Tibial nerve (tissue), 4 donors: Measurements from ENCODE around the gene C1orf174. TPM values are rescaled to one million over a fixed set of nuclear protein-coding genes. Genes with fewer than 3 reads are reported as not detected.
"Not testable (repeated sequence)": the region's sequence is repeated elsewhere in the genome, so short reads cannot be mapped to it uniquely, and the experiment has no call there.

Experiments
- DNase-seq, 2 donors: peaks; one replicate each; pipeline ENCODE4 v3.0.0-alpha.2; 2019; ENCODE audit warnings: low spot score in 2 of 2
- H3K27ac ChIP-seq, 4 donors: fragments of 200-600 bp; sonication (generic) in 3 of 4; one replicate each; pipeline ENCODE4 v1.5.1; 2017 to 2019; ENCODE audit warnings: mild to moderate bottlenecking in 1 of 4
- H3K27me3 ChIP-seq, 2 donors: fragments of 200-600 bp; sonication (generic) in 1 of 2; one replicate each; pipeline versions ENCODE4 v1.5.1 to v1.6.0; 2017 to 2019
- H3K36me3 ChIP-seq, 3 donors: fragments of 200-600 bp; sonication (generic); one replicate each; pipeline ENCODE4 v1.5.1; 2018 to 2019
- H3K4me1 ChIP-seq, 4 donors: fragments of 200-600 bp; sonication (generic) in 3 of 4; one replicate each; pipeline ENCODE4 v1.5.1; 2017 to 2019
- H3K4me3 ChIP-seq, 4 donors: fragments of 200-600 bp; sonication (generic) in 3 of 4; one replicate each; pipeline ENCODE4 v1.5.1; 2017 to 2019; ENCODE audit warnings: mild to moderate bottlenecking in 1 of 4, moderate library complexity in 1 of 4
- H3K9me3 ChIP-seq, 4 donors: fragments of 200-600 bp; sonication (generic) in 3 of 4; one replicate each; pipeline ENCODE4 v1.5.1; 2017 to 2019
- CTCF ChIP-seq, 5 experiments: fragments of 200-600 bp in 3 of 5; fragments of 450-650 bp in 2 of 5; sonication (generic) in 3 of 5; IDR thresholded peaks; one replicate each; pipeline ENCODE4 v1.5.1; 2016 to 2019; ENCODE audit warnings: antibody characterized with exemption in 5 of 5, mild to moderate bottlenecking in 3 of 5, moderate library complexity in 2 of 5
- EP300 ChIP-seq, 2 donors: sonication (generic); formaldehyde crosslinking; IDR thresholded peaks; one replicate each; pipeline ENCODE4 v1.6.1; 2017; ENCODE audit warnings: antibody characterized with exemption in 2 of 2, mild to moderate bottlenecking in 1 of 2
- POLR2A ChIP-seq, 2 donors: fragments of 450-650 bp; IDR thresholded peaks; one replicate each; pipeline ENCODE4 v1.6.1; 2017; ENCODE audit warnings: antibody characterized with exemption in 2 of 2, mild to moderate bottlenecking in 2 of 2, moderate library complexity in 2 of 2
- WGBS, 2 donors: methylation state at CpG; one replicate each; pipeline ENCODE4 v1.1.5; 2018; 5-methylcytosine and 5-hydroxymethylcytosine counted together
- total RNA-seq, 4 donors: library from RNA; depleted of rRNA; stranded (reverse); fragments of >200 nt; gene quantifications; one replicate each; pipeline ENCODE4 v1.1.0, GENCODE V29; 2016

The C1orf174 gene
- total RNA-seq, 4 donors from 2014 or later, result 18.2 to 24.6 (median 19.1) TPM

GRCh38 chr1:3922201-3922725 is 22.2 kb upstream of the C1orf174 start:
- H3K4me1 ChIP-seq, result peaks cover 0 to 3% (median 0%) of the 10 kb centered on the region in 4 donors
- H3K27me3 ChIP-seq, result peaks cover 0 to 11% of the 10 kb centered on the region in 2 donors
- no peak for DNase-seq
- no peak overlapping the region for H3K4me3 ChIP-seq
- WGBS, 2 donors, result 80 to 84% methylated on average over 6 of the region's 6 CpGs
- no peaks in the 10 kb centered on the region for H3K9me3 ChIP-seq
- no peaks in the 10 kb centered on the region for H3K36me3 ChIP-seq
- H3K27ac ChIP-seq, result no peak overlapping the region
- TF ChIP-seq POLR2A (IDR thresholded peaks at IDR 0.05), result no peak
- TF ChIP-seq CTCF (IDR thresholded peaks at IDR 0.05), result no peak

- Histone ChIP-seq H3K4me3 (no peak overlapping the region), H3K27me3 (peaks cover 0 to 11% of the 10 kb centered on the region in 2 donors), H3K9me3 (no peaks in the 10 kb centered on the region), H3K27ac (no peak overlapping the region), H3K4me1 (peaks cover 0 to 3% (median 0%) of the 10 kb centered on the region in 4 donors), H3K36me3 (no peaks in the 10 kb centered on the region)
- TF ChIP-seq CTCF (IDR thresholded peaks at IDR 0.05) (no peak), EP300 (IDR thresholded peaks at IDR 0.05) (no peak), POLR2A (IDR thresholded peaks at IDR 0.05) (no peak)
- WGBS, 2 donors, result 66 to 68% methylated on average over 8 of the region's 8 CpGs
- DNase-seq, result no peak
Observed at GRCh38 chr1:3921765-3922164, 21.7 kb upstream of the C1orf174 start.

DNA sequence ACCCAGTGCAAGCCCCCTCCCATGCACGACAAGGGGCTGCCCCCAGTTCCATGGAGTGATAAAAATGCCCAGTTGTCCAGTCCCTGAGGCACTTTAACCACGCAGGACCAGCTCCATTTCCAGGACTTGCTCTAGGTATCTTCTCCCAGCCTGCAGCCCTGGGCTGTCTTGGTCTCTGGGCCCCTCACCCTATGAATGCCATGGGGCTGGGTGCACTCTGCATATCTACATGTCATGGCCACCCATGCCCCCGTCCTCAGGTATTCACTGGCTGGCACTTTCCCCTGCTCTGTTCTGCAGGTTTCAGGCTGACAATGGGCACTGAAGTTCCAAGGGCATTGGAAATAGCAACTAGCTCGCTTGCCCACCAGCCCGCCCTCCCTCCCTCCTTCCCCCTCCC is 19.6 kb upstream of the C1orf174 start:
- H3K27ac ChIP-seq, result no peak overlapping the region
- DNase-seq, result no peak
- peaks cover 0 to 3% (median 0%) of the 10 kb centered on the region in 4 donors for H3K4me1 ChIP-seq
- no peaks in the 10 kb centered on the region for H3K9me3 ChIP-seq
- no peak overlapping the region for H3K4me3 ChIP-seq
- H3K36me3 ChIP-seq, result no peaks in the 10 kb centered on the region
- TF ChIP-seq EP300 (IDR thresholded peaks at IDR 0.05) (no peak), POLR2A (IDR thresholded peaks at IDR 0.05) (no peak), CTCF (IDR thresholded peaks at IDR 0.05) (no peak)
- WGBS, 2 donors, result 83 to 85% methylated on average over 5 of the region's 5 CpGs
- peaks cover 0 to 3% of the 10 kb centered on the region in 2 donors for H3K27me3 ChIP-seq

DNA sequence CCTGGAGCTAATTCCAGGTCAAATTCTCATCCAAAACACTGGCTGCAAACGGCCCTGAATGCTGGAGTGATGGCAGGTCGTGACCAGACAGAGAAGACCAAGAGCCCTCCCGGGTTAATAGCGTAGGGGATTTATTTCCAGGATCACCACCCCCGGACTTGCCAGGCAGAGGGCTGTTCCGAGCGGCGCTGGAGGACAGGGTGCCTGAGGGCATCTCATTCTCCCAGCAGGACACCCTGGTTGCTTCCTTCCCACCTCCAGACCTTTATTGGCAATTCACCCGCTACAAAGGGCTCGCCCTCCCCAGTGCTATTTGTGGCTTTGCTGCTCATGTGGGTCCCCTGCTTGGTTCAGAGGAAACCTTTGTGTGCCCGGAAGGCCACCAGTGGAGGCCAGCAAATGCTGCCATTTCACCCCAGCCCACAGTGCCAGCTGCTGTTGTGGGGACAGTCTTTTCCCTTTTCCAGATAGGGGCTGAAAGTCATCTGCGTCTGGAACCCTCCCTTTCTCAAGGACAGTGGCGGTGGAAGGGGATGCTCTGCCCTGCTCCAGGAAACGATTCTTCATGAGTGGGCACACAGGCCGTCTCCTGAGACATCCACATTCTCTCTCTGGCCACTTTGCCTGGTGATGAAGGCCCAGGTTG is 19.0 kb upstream of the C1orf174 start:
- DNase-seq, result no peak
- no peaks in the 10 kb centered on the region for H3K36me3 ChIP-seq
- no peak overlapping the region for H3K27ac ChIP-seq
- no peaks in the 10 kb centered on the region for H3K9me3 ChIP-seq
- WGBS, 2 donors, result 50 to 61% methylated on average over 14 to 15 of the region's 15 CpGs
- no peaks in the 10 kb centered on the region for H3K27me3 ChIP-seq
- H3K4me1 ChIP-seq, result peaks cover 0 to 3% (median 0%) of the 10 kb centered on the region in 4 donors
- no peak for TF ChIP-seq POLR2A (IDR thresholded peaks at IDR 0.05)
- no peak for TF ChIP-seq CTCF (IDR thresholded peaks at IDR 0.05)
- TF ChIP-seq EP300 (IDR thresholded peaks at IDR 0.05), result no peak
- H3K4me3 ChIP-seq, result no peak overlapping the region

- 73 to 86% methylated on average over 6 of the region's 6 CpGs for WGBS, 2 donors
- DNase-seq, H3K27me3 ChIP-seq, H3K36me3 ChIP-seq, H3K4me1 ChIP-seq, H3K27ac ChIP-seq, H3K4me3 ChIP-seq, H3K9me3 ChIP-seq: not testable (repeated sequence)
Observed at GRCh38 chr1:3918359-3918758, 18.3 kb upstream of the C1orf174 start.
